Measurements from ENCODE around the gene GNA14.
"Not testable (repeated sequence)": the region's sequence is repeated elsewhere in the genome, so short reads cannot be mapped to it uniquely, and the experiment has no call there.

The GNA14 gene

GRCh38 chr9:77640741-77641580 is 7.2 kb downstream of the GNA14 start:
- Histone ChIP-seq H3K4me1 (ENCODE audit: control insufficient read depth, insufficient read depth, low read length) (peaks cover under 1% of the 10 kb centered on the region), H3K4me3 (ENCODE audit: low read length in 2 of 2) (no peak overlapping the region), H3K9ac (ENCODE audit: low read length in 2 of 2) (no peak overlapping the region), H3K9me3 (ENCODE audit: control insufficient read depth in 2 of 2, low read length in 2 of 2) (no peaks in the 10 kb centered on the region), H3K27ac (ENCODE audit: low read length) (no peak overlapping the region), H3K27me3 (ENCODE audit: control insufficient read depth in 1 of 2, insufficient read depth in 2 of 2, low read length in 2 of 2) (no peaks in the 10 kb centered on the region), H3K36me3 (ENCODE audit: control insufficient read depth in 2 of 2, insufficient read depth in 2 of 2, low read length in 2 of 2) (no peaks in the 10 kb centered on the region)

- Histone ChIP-seq H3K36me3 (ENCODE audit: control insufficient read depth in 2 of 2, insufficient read depth in 2 of 2, low read length in 2 of 2) (no peaks in the 10 kb centered on the region), H3K27me3 (ENCODE audit: control insufficient read depth in 1 of 2, insufficient read depth in 2 of 2, low read length in 2 of 2) (no peaks in the 10 kb centered on the region), H3K9me3 (ENCODE audit: control insufficient read depth in 2 of 2, low read length in 2 of 2) (no peaks in the 10 kb centered on the region), H3K4me3 (ENCODE audit: low read length in 2 of 2) (no peak overlapping the region), H3K9ac (ENCODE audit: low read length in 2 of 2) (no peak overlapping the region), H3K27ac (ENCODE audit: low read length) (no peak overlapping the region), H3K4me1 (ENCODE audit: control insufficient read depth, insufficient read depth, low read length) (no peaks in the 10 kb centered on the region)
Measured at GRCh38 chr9:77632652-77633051, 15.5 kb downstream of the GNA14 start.

GRCh38 chr9:77628864-77629263 is 19.3 kb downstream of the GNA14 start:
- not testable (repeated sequence) for H3K4me3 ChIP-seq (ENCODE audit: low read length in 2 of 2); H3K4me1 ChIP-seq (ENCODE audit: control insufficient read depth, insufficient read depth, low read length); H3K27me3 ChIP-seq (ENCODE audit: control insufficient read depth in 1 of 2, insufficient read depth in 2 of 2, low read length in 2 of 2); H3K9me3 ChIP-seq (ENCODE audit: control insufficient read depth in 2 of 2, low read length in 2 of 2); H3K27ac ChIP-seq (ENCODE audit: low read length); H3K36me3 ChIP-seq (ENCODE audit: control insufficient read depth in 2 of 2, insufficient read depth in 2 of 2, low read length in 2 of 2); H3K9ac ChIP-seq (ENCODE audit: low read length in 2 of 2)

GRCh38 chr9:77616191-77616590 is 31.9 kb downstream of the GNA14 start:
- no peaks in the 10 kb centered on the region for H3K9me3 ChIP-seq (ENCODE audit: control insufficient read depth in 2 of 2, low read length in 2 of 2)
- H3K27me3 ChIP-seq (ENCODE audit: control insufficient read depth in 1 of 2, insufficient read depth in 2 of 2, low read length in 2 of 2), result no peaks in the 10 kb centered on the region
- H3K36me3 ChIP-seq (ENCODE audit: control insufficient read depth in 2 of 2, insufficient read depth in 2 of 2, low read length in 2 of 2), result no peaks in the 10 kb centered on the region
- no peaks in the 10 kb centered on the region for H3K4me1 ChIP-seq (ENCODE audit: control insufficient read depth, insufficient read depth, low read length)
- no peak overlapping the region for H3K27ac ChIP-seq (ENCODE audit: low read length)
- no peak overlapping the region for H3K9ac ChIP-seq (ENCODE audit: low read length in 2 of 2)
- H3K4me3 ChIP-seq (ENCODE audit: low read length in 2 of 2), result no peak overlapping the region

GRCh38 chr9:77614645-77615044 is 33.5 kb downstream of the GNA14 start:
- no peak overlapping the region for H3K4me3 ChIP-seq (ENCODE audit: low read length in 2 of 2)
- no peaks in the 10 kb centered on the region for H3K36me3 ChIP-seq (ENCODE audit: control insufficient read depth in 2 of 2, insufficient read depth in 2 of 2, low read length in 2 of 2)
- no peak overlapping the region for H3K27ac ChIP-seq (ENCODE audit: low read length)
- H3K4me1 ChIP-seq (ENCODE audit: control insufficient read depth, insufficient read depth, low read length), result no peaks in the 10 kb centered on the region
- no peak overlapping the region for H3K9ac ChIP-seq (ENCODE audit: low read length in 2 of 2)
- H3K27me3 ChIP-seq (ENCODE audit: control insufficient read depth in 1 of 2, insufficient read depth in 2 of 2, low read length in 2 of 2), result no peaks in the 10 kb centered on the region
- no peaks in the 10 kb centered on the region for H3K9me3 ChIP-seq (ENCODE audit: control insufficient read depth in 2 of 2, low read length in 2 of 2)

GRCh38 chr9:77606526-77606925 is 41.6 kb downstream of the GNA14 start:
- no peak overlapping the region for H3K9ac ChIP-seq (ENCODE audit: low read length in 2 of 2)
- no peaks in the 10 kb centered on the region for H3K36me3 ChIP-seq (ENCODE audit: control insufficient read depth in 2 of 2, insufficient read depth in 2 of 2, low read length in 2 of 2)
- H3K27ac ChIP-seq (ENCODE audit: low read length), result no peak overlapping the region
- no peak overlapping the region for H3K4me3 ChIP-seq (ENCODE audit: low read length in 2 of 2)
- peaks cover 3% of the 10 kb centered on the region for H3K4me1 ChIP-seq (ENCODE audit: control insufficient read depth, insufficient read depth, low read length)
- H3K9me3 ChIP-seq (ENCODE audit: control insufficient read depth in 2 of 2, low read length in 2 of 2), result no peaks in the 10 kb centered on the region
- no peaks in the 10 kb centered on the region for H3K27me3 ChIP-seq (ENCODE audit: control insufficient read depth in 1 of 2, insufficient read depth in 2 of 2, low read length in 2 of 2)

GRCh38 chr9:77605449-77606220 is 42.5 kb downstream of the GNA14 start:
- no peaks in the 10 kb centered on the region for H3K9me3 ChIP-seq (ENCODE audit: control insufficient read depth in 2 of 2, low read length in 2 of 2)
- H3K27ac ChIP-seq (ENCODE audit: low read length), result peak overlapping the region; percentile 6
- H3K27me3 ChIP-seq (ENCODE audit: control insufficient read depth in 1 of 2, insufficient read depth in 2 of 2, low read length in 2 of 2), result no peaks in the 10 kb centered on the region
- H3K4me1 ChIP-seq (ENCODE audit: control insufficient read depth, insufficient read depth, low read length), result peaks cover 3% of the 10 kb centered on the region
- H3K36me3 ChIP-seq (ENCODE audit: control insufficient read depth in 2 of 2, insufficient read depth in 2 of 2, low read length in 2 of 2), result no peaks in the 10 kb centered on the region
- H3K9ac ChIP-seq (ENCODE audit: low read length in 2 of 2), result no peak overlapping the region
- no peak overlapping the region for H3K4me3 ChIP-seq (ENCODE audit: low read length in 2 of 2)

GRCh38 chr9:77604316-77604715 is 43.8 kb downstream of the GNA14 start:
- no peaks in the 10 kb centered on the region for H3K27me3 ChIP-seq (ENCODE audit: control insufficient read depth in 1 of 2, insufficient read depth in 2 of 2, low read length in 2 of 2)
- H3K4me3 ChIP-seq (ENCODE audit: low read length in 2 of 2), result no peak overlapping the region
- H3K4me1 ChIP-seq (ENCODE audit: control insufficient read depth, insufficient read depth, low read length), result peaks cover 3% of the 10 kb centered on the region
- H3K27ac ChIP-seq (ENCODE audit: low read length), result no peak overlapping the region
- H3K9me3 ChIP-seq (ENCODE audit: control insufficient read depth in 2 of 2, low read length in 2 of 2), result no peaks in the 10 kb centered on the region
- H3K9ac ChIP-seq (ENCODE audit: low read length in 2 of 2), result no peak overlapping the region
- no peaks in the 10 kb centered on the region for H3K36me3 ChIP-seq (ENCODE audit: control insufficient read depth in 2 of 2, insufficient read depth in 2 of 2, low read length in 2 of 2)

- no peak overlapping the region for H3K9ac ChIP-seq (ENCODE audit: low read length in 2 of 2)
Measured at GRCh38 chr9:77602852-77603251, 45.3 kb downstream of the GNA14 start.

GRCh38 chr9:77601476-77602099 is 46.5 kb downstream of the GNA14 start:
- Histone ChIP-seq H3K27me3 (ENCODE audit: control insufficient read depth in 1 of 2, insufficient read depth in 2 of 2, low read length in 2 of 2) (no peaks in the 10 kb centered on the region), H3K36me3 (ENCODE audit: control insufficient read depth in 2 of 2, insufficient read depth in 2 of 2, low read length in 2 of 2) (no peaks in the 10 kb centered on the region), H3K4me3 (ENCODE audit: low read length in 2 of 2) (no peak overlapping the region), H3K9me3 (ENCODE audit: control insufficient read depth in 2 of 2, low read length in 2 of 2) (no peaks in the 10 kb centered on the region), H3K27ac (ENCODE audit: low read length) (no peak overlapping the region), H3K9ac (ENCODE audit: low read length in 2 of 2) (no peak overlapping the region), H3K4me1 (ENCODE audit: control insufficient read depth, insufficient read depth, low read length) (peaks cover 11% of the 10 kb centered on the region)

More at GRCh38 chr9:77602852-77603251, 45.3 kb downstream of the GNA14 start:
- Histone ChIP-seq H3K4me3 (ENCODE audit: low read length in 2 of 2) (no peak overlapping the region), H3K36me3 (ENCODE audit: control insufficient read depth in 2 of 2, insufficient read depth in 2 of 2, low read length in 2 of 2) (no peaks in the 10 kb centered on the region), H3K4me1 (ENCODE audit: control insufficient read depth, insufficient read depth, low read length) (peaks cover 10% of the 10 kb centered on the region), H3K9me3 (ENCODE audit: control insufficient read depth in 2 of 2, low read length in 2 of 2) (no peaks in the 10 kb centered on the region), H3K27ac (ENCODE audit: low read length) (no peak overlapping the region), H3K27me3 (ENCODE audit: control insufficient read depth in 1 of 2, insufficient read depth in 2 of 2, low read length in 2 of 2) (no peaks in the 10 kb centered on the region)

Measured in stomach smooth muscle (tissue), 2 donors.